DND-41 (cell line): ENCODE data around the gene PRSS56.

Source experiments
- CTCF ChIP-seq: IDR thresholded peaks from 2 replicates; pipeline ENCODE4 v1.5.1; 2012; ENCODE audit warnings: borderline replicate concordance, low read length, moderate library complexity, mild to moderate bottlenecking; ENCODE audit not compliant: poor library complexity, severe bottlenecking; ENCODE audit errors: extremely low read depth
- EZH2 ChIP-seq: IDR thresholded peaks from 3 replicates; pipeline ENCODE4 v1.6.1; 2012; ENCODE audit warnings: borderline replicate concordance, low read depth, mild to moderate bottlenecking, moderate library complexity, low read length, inconsistent platforms; ENCODE audit not compliant: severe bottlenecking

DNA sequence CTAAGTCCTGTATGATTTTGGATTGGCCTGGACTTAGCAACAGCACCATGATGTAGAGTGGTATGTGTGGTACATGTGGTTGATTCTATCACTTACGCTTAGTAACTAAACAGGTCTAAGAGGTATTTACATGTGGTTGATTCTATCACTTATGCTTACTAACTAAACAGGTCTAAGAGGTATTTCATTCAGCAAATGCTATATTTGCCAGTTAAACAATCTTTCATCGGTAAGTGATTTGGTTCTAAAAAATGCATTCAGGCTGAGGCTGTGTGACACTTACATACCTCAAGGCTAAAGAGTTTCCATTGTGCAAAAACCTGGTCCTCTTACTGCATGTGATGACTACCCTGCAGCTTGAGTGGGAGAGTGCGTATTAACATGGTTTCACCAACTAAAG, 43.4 kb downstream of the PRSS56 start:
- TF ChIP-seq CTCF (no peak), EZH2 (no peak)
